Neuron (in vitro differentiated cells): ENCODE measurements around the gene SLC66A3.

ENCODE experiments used
- H2AFZ ChIP-seq: one replicate; pipeline ENCODE4 v1.6.1; 2013; ENCODE audit warnings: low read depth, mild to moderate bottlenecking, inconsistent platforms, low read length, moderate library complexity
- H3K27me3 ChIP-seq: one replicate; pipeline ENCODE4 v1.6.1; 2013; ENCODE audit warnings: low read length; ENCODE audit not compliant: insufficient read depth
- H3K36me3 ChIP-seq: one replicate; pipeline ENCODE4 v1.6.1; 2013; ENCODE audit warnings: low read length; ENCODE audit not compliant: insufficient read depth
- H3K4me1 ChIP-seq: one replicate; pipeline ENCODE4 v1.6.1; 2013; ENCODE audit warnings: low read length; ENCODE audit not compliant: insufficient read depth
- H3K4me3 ChIP-seq: 2 replicates; pipeline ENCODE4 v1.5.1; 2013; ENCODE audit warnings: mild to moderate bottlenecking, low read length, moderate library complexity
- H3K9me3 ChIP-seq: one replicate; pipeline ENCODE4 v1.6.1; 2013; ENCODE audit warnings: low read length

Gene SLC66A3

DNA sequence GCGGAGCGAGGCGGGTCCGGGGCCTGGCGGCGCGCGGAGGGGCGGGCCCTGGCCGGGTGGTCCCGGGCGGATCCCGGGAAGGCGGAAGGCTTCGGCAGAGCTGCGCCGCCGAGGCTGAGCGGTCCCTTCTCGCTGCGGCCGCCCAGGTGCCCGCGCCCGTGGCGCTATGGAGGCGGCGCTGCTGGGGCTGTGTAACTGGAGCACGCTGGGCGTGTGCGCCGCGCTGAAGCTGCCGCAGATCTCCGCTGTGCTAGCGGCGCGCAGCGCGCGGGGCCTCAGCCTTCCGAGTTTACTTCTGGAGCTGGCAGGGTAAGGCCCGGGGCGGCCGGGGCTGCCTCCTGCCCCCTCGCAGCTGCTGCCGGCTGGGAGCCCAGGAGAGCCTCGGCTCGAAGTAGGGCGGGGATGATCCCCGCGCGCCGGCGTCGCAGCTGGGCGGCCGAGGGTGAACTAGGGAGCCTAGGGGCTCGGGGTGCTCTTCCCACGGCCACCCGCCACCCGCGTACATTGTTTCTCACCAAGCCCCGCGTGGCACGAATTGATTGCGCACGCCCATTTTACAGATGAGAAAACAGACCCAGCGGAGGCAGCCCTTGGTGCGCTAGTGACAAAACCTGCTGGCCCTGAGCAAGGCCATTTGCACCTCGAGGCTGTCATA is at the start of gene SLC66A3:
TSS of gene SLC66A3 (plus strand) at position 87 of the 655 bp plus-strand sequence. CDS start at position 167, 80 bp downstream.
- Histone ChIP-seq H3K27me3 (no peaks in the 10 kb centered on the region), H3K4me1 (peaks cover 6% of the 10 kb centered on the region), H3K36me3 (no peaks in the 10 kb centered on the region)

DNA sequence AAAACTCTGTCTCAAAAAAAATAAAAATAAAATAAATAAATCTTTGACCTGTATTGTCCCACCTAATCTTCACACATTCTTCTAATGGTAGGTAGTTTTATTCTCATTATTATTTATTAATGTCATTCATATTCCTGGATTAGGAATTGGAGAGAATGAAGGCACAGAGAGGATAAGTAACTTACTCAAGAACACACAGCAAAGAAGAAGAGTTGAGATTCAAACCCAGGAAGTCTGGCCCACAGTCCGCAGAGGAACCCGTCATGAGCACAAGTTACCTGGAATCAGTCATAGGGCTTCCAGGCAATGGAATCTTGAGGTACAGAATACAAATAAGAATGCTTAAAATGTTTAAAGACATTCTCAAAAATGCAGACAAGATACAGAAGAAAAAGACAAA is 46.3 kb upstream of the SLC66A3 start:
- Histone ChIP-seq H3K4me3 (no peak overlapping the region), H3K27me3 (no peaks in the 10 kb centered on the region), H3K4me1 (no peaks in the 10 kb centered on the region), H2AFZ (no peak overlapping the region), H3K36me3 (no peaks in the 10 kb centered on the region), H3K9me3 (no peaks in the 10 kb centered on the region)

More for the DNA sequence above, at the start of gene SLC66A3:
- Histone ChIP-seq H3K4me3 (peak within 1 kb of the TSS; percentile 70), H3K9me3 (no peaks in the 10 kb centered on the region), H2AFZ (peak within 1 kb of the TSS; percentile 85)

DNA sequence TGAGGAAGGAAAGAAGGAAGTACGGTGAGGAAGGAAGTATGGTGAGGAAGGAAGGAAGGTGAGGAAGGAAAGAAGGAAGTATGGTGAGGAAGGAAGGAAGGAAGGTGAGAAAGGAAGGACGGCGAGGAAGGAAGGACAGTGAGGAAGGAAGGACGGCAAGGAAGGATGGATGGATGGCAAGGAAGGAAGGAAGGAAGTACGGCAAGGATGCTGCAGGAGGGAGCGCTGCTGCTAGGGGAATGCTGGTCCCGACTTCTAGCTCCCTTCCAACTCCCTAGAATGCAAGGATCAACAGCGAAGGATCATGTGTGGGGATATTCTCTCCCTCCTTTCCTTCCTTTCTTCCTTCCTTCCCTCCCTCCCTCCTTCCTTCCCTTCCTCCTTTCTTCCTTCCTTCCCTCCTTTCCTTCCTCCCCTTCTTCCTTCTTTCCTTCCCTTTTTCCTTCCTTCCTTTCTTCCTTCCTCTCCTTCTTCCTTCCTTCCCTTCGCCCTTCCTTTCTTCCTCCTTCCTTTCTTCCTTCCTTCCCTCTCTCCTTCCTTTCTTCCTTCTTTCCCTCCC is 42.3 kb upstream of the SLC66A3 start:
- H3K9me3 ChIP-seq = no peaks in the 10 kb centered on the region
- no peaks in the 10 kb centered on the region for H3K4me1 ChIP-seq
- no peak overlapping the region for H2AFZ ChIP-seq
- H3K36me3 ChIP-seq = no peaks in the 10 kb centered on the region
- no peak overlapping the region for H3K4me3 ChIP-seq
- H3K27me3 ChIP-seq = no peaks in the 10 kb centered on the region

DNA sequence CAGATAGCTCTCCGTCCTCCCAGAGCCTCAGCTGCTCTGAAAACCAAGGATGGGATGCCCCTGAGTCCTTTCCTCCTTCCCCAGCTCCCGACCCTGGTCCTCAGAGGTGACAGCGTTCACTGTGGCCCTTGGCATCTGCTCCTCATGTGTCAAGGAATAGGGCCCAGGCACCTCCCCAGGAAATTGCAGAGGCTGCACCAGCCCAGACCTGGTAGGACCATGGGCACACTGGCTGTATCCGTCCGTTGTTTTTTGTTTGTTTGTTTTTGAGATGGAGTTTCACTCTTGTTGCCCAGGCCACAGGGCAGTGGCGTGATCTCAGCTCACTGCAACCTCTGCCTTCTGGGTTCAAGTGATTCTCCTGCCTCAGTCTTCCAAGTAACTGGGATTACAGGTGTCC is 37.5 kb upstream of the SLC66A3 start:
- Histone ChIP-seq H3K9me3 (no peaks in the 10 kb centered on the region), H3K27me3 (peaks cover 3% of the 10 kb centered on the region), H3K36me3 (no peaks in the 10 kb centered on the region), H3K4me3 (no peak overlapping the region), H3K4me1 (peaks cover 2% of the 10 kb centered on the region), H2AFZ (no peak overlapping the region)

DNA sequence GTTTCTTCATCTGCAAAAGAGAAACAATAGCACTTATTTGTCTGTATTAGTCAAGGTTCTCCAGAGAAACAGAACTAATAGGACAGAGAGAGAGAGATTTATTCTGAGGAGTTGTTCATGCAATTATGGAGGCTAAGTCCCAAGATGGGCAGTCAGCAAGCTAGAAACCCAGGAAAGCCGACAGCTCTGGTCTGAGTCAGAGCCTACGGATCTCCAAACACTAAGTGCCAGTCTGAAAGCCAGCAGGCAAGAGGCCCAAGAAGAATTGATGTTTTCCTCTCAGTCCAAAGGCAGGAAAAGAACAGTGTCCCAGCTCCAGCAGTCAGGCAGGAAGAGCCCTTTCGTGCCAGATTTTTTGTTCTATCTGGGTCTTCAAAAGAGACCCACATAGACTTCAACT is 36.5 kb upstream of the SLC66A3 start:
- H2AFZ ChIP-seq = no peak overlapping the region
- no peaks in the 10 kb centered on the region for H3K9me3 ChIP-seq
- H3K36me3 ChIP-seq = no peaks in the 10 kb centered on the region
- peaks cover 2% of the 10 kb centered on the region for H3K4me1 ChIP-seq
- peaks cover 12% of the 10 kb centered on the region for H3K27me3 ChIP-seq
- H3K4me3 ChIP-seq = no peak overlapping the region

DNA sequence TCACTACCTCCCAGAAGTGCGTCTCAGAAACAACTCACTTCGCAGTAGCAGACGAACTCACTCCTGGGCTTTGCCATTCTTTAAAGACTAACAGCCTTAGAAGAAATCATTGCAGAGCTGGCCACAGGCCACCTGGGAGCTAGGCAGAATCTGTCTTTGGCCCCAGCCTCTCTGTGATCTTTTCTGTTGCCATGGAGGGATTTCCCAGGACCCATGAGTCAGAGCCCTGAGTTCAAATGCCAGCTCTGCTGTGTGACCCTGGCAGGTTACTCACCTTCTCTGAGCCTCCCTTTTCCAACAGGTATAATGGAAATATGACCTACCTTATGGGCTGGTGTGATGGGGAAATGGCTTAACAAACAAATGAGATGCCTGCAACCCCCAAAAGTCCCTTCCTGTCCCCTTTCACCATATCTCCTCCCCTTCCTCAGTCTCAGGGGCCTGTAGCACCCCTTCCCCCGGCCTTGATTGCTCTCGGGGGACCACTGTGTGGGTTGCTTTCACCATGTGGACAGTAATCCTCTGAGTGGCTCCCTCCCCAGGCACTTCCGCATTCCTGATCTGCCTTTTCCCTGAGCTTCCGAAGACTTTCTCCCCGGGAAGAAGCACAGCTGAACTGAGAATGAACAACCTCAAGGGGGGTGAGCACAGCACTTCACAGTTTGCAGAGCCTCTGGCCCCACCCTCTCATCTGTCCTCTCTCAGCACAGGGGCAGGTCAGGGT is 34.0 kb upstream of the SLC66A3 start:
- Histone ChIP-seq H2AFZ (no peak overlapping the region), H3K4me1 (peaks cover 2% of the 10 kb centered on the region), H3K4me3 (no peak overlapping the region), H3K27me3 (peaks cover 14% of the 10 kb centered on the region), H3K9me3 (no peaks in the 10 kb centered on the region), H3K36me3 (no peaks in the 10 kb centered on the region)

DNA sequence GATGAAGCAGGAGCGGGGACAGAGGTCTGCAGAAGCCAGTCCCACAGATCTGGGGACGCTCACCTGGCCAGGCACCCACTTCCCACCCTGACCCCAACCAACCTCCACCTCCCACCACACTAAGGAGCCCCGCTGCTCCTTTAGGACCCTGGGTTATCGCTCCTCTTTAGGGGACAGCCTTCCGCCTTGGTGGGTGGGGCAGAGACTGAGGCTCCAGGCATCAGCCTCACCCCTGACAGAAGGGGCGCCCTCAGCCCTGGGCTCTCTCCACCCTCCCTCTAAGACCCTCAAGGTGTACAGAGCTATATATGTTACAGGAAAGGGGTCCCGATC is 33.5 kb upstream of the SLC66A3 start:
- Histone ChIP-seq H3K27me3 (peaks cover 14% of the 10 kb centered on the region), H3K4me1 (peaks cover 2% of the 10 kb centered on the region), H3K4me3 (no peak overlapping the region), H3K36me3 (no peaks in the 10 kb centered on the region), H2AFZ (no peak overlapping the region), H3K9me3 (no peaks in the 10 kb centered on the region)

DNA sequence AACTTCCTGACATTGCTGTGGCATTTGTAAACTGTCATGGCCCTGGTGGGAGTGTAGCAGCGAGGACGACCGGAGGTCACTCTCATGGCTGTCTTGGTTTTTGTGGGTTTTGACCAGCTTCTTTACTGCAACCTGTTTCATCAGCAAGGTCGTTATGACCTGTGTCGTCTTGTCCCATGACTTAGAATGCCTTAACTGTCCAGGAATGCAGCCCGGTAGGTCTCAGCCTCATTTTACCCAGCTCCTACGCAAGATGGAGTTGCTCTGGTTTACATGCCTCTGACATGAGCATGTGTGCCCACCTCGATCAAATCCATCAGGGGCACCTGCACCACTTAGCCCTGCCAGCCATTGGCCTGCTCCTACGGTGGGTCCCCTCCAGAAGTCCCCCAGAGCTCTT is 32.9 kb upstream of the SLC66A3 start:
- no peak overlapping the region for H3K4me3 ChIP-seq
- H3K4me1 ChIP-seq = peaks cover 2% of the 10 kb centered on the region
- H3K9me3 ChIP-seq = no peaks in the 10 kb centered on the region
- no peaks in the 10 kb centered on the region for H3K36me3 ChIP-seq
- H2AFZ ChIP-seq = no peak overlapping the region
- H3K27me3 ChIP-seq = peaks cover 14% of the 10 kb centered on the region

DNA sequence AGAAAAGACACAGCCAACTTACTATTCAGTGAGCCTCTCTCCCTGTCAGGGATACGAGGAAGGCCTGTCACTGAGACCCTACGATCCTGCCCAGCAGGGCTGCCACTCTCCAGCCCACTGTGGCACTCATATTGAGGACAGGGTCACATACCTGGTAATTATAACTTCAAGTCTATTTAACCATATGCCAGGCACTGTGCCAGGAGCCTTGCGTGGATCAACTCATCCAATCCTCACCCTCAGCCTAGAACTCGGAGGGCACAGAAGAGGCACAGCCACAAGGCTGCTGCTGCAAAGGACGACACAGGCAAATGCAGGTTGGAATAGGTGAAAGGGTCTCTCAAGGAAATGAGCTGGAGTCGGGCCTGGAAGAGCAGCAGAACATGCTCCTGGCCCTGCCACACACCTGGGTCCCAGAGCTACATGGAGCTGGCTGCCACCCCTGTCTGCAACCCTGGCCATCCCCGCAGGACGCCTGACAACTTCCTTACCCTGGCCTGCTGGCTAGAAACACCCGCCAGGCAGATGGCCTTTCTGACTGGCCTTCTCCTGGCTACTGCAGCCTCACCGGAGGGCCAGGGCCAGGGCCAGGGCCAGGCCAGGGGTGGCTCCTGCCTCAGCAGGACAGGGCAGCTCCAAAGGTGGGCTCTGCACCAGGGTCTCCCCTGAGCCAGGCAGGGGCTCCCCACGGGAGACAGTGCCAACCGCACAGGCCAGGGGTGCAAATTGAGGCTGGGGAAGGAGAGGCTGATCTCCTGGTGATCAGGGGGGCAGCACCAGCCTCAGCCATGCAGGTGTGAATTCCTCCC is 32.1 kb upstream of the SLC66A3 start:
- Histone ChIP-seq H3K27me3 (peaks cover 14% of the 10 kb centered on the region), H2AFZ (no peak overlapping the region), H3K4me3 (no peak overlapping the region), H3K36me3 (no peaks in the 10 kb centered on the region), H3K4me1 (peaks cover 2% of the 10 kb centered on the region), H3K9me3 (no peaks in the 10 kb centered on the region)

DNA sequence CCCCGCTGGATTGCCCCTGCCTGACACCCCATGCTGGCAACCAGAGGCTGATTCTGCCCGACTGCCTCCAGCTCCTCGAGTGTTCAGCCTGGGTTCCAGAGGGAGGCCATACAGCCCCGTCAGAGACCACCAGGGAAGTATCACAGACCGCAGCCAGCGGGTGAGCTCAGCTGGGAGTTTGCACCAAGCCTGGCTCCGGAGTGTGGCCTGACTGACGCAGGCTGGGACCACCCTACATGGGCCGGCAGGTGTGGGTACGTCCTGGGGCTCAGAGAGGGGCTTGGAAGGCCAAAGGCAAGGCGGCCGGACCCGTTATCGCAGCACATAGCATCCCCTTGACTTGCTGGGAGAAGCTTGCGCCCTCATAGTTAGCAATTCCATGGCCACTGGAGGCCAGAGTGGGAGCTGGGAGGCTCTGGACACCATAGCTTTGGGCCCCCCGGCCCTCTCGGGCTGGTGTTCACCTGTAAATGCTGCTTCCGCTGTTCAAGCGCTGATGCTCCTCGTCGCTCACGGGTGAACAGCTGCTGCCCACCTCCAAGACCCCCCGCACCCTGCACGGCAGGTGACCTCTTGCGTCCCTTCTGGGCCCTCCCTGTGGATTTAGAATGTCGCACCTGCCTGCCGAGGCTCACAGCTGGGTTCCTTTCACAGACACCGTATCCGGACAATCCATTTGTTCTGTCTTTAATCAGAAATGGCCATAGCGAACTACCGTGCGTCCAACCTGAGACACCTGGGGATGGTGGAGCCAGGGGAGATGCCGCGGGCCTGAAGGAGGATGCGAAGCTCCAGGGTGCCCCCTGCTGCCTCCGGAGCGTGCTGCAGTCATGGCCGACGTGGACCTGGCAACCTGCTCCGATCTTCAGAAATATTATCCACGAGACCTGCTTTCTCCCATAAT is 31.2 kb upstream of the SLC66A3 start:
- H3K4me3 ChIP-seq = no peak overlapping the region
- H3K4me1 ChIP-seq = peaks cover 2% of the 10 kb centered on the region
- no peak overlapping the region for H2AFZ ChIP-seq
- no peaks in the 10 kb centered on the region for H3K9me3 ChIP-seq
- peaks cover 14% of the 10 kb centered on the region for H3K27me3 ChIP-seq
- no peaks in the 10 kb centered on the region for H3K36me3 ChIP-seq

DNA sequence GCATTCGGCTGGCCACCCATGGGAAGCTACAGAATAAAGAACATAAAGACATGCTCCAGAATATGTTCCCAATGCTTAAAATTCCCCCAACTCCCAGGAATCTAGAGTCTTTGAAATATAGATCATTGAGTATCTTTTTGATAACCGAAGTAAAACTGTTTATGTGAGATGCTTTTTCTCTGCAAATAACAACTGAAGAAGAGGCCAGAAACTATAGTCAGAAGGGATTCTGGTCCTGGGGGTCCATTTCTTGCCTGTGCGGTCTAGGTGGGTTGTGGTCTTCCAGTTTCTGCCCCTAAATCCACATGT is 30.6 kb upstream of the SLC66A3 start:
- peaks cover 14% of the 10 kb centered on the region for H3K27me3 ChIP-seq
- no peak overlapping the region for H2AFZ ChIP-seq
- H3K9me3 ChIP-seq = no peaks in the 10 kb centered on the region
- peaks cover 6% of the 10 kb centered on the region for H3K4me1 ChIP-seq
- no peaks in the 10 kb centered on the region for H3K36me3 ChIP-seq
- no peak overlapping the region for H3K4me3 ChIP-seq

DNA sequence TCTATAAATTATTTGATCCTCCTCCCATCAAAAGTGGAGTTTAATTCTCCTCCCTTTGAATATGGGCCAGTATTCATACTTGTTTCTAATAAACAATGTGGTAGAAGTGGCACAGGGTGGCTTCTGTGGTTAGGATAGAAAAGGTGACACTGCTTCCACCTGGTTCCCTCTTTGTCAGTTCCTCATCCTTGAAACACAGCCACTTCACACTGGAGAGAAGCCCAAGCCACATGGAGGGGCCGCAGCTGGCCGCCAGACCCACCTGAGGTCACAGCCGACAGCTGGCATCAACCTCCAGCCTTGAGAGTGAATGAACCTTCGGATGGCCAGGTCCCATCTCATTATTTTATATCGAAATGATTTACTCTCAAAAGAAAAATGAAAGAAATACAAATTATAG is 27.5 kb upstream of the SLC66A3 start:
- peaks cover 11% of the 10 kb centered on the region for H3K27me3 ChIP-seq
- H2AFZ ChIP-seq = no peak overlapping the region
- H3K36me3 ChIP-seq = no peaks in the 10 kb centered on the region
- no peak overlapping the region for H3K4me3 ChIP-seq
- no peaks in the 10 kb centered on the region for H3K9me3 ChIP-seq
- peaks cover 4% of the 10 kb centered on the region for H3K4me1 ChIP-seq
